Measurements from ENCODE around the gene OSM. TPM values are rescaled to one million over a fixed set of nuclear protein-coding genes. Genes with fewer than 3 reads are reported as not detected.

The OSM gene
- total RNA-seq, 1 donor from 2014 or later: not detected

DNA sequence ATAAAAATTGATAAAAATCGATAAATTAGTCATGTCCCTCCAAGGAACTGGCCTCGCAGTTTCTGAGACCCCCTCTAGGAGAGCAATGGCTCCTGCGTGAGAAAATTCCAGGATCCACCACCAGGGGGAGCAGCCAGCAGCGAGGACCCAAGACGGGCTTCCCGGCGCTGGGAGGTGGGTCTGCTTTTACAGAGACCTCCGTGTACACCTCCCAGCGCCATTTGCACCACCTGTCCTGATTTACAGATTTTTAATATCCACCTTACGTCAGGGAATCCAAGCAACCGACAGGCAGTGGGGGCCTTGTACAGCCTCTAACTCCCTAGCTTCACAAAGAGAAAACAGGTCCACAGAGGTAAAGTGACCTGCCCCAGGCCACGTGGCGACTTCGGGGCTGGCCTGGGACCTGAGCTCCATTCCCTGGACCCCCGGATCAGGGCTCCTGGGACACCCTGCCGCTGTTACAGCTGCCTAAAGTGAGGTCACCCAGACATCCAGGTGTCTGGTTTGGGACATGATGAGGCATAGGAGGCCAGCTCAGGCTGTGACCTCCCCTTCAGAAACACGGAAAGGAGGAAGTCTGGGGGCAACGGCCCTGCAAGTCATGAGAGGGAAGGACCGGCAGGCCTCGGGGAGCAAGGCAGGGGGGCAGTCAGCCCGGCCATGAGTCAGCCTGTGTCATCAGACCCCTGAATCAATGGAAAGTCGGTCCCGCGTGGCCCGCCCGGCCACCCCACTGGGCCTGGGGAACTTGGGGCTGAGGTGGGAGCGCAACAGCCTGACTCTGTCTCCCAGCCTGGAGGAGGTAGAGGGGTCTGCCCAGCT lies 3.5 kb downstream of the OSM start:
- peak; percentile 89 for DNase-seq

DNA sequence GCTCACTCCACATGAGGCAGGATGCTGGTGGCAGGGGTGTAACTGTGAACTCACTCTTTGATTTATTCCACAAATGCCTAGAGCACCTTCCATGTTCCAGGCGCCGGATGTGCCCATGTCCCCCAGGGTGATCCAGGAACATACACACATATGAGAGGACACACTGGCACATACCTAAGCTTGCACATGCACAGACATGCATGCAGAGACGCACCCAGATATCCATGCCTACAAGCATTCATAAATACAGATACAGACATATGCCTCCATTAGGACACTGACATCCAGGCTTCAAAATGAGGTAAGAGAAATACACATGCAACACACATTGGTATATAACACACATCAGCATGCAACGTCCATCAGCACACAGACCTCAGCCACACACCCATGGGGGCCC lies 4.5 kb downstream of the OSM start:
- DNase-seq: no peak

DNA sequence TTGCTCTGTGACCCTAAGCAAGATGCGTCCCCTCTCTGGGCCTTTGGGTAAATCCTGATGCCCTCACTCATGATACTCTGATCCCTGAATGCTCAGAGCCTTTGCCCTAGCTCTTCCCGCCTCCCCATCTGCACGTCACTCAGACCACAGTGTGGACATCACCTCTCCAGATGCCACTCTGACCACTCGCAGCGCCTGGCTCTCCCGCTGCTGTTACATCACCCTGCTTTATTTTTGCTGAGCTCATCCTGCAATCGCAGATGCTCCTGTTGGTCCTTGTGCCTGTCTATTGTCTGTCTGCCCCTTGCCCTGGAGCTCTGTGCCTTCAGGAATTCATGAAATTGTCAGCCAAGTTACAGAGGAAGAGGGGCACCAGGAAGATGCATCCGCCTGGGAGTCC lies 5.5 kb downstream of the OSM start:
- DNase-seq: no peak

DNA sequence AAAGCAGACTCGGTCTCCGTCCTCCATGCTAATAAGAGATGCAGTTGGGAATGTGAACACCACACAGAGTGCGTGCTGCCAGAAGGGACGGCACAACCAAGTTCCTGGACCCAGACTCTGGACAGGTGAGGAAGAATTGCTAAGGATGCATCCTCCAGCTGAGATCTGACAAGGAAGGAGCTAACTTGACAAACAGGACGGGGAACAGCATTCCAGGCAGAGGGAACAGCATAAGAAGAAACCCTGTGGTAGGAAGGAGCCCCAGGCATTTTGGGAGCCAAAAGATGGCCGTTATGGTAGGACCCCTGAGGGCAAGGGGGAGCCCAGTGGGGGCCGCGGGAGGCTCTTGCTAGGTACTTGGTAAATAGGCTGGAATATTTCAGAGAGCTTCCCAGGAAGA lies 6.0 kb downstream of the OSM start:
- DNase-seq: no peak

DNA sequence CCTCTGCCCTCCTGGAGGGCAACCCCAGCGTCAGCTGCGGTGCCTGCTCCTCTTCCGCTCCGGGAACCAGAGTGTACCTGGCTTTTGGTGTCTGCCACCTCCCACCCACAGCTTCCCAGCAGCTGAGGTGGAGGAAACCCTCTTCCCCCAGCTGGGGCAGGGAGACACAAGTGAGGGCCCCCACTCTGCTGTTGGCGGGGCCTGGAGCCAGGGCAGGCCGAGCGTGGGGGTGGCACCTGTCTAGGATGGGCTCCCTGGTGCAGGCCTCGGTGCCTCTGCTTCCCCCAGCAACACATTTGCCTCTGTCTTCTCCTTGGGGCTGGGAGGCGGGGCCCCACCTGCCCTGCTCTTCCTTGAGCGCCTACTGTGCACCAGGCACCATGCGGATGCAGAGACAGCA lies 6.4 kb downstream of the OSM start:
- DNase-seq: no peak

DNA sequence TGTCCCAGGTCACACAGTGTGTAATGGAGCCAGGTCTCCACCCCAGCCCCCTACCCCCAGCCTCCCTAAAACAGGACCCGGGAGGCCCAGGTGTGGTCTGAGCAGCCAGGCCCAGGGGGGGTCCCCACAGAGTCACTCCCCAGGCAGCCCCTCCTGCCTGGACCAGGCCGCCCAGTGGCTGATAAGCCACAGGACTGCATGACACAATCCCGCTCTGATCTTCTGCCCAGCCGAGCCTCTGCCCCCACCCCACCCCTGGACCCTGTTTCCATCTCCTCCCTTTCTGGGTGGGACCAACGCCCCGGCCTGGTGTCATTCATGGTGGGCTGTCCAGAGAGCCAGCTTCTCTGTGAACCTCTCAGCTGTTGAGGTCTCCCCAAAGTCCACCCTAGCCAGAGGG lies 12.3 kb downstream of the OSM start:
- no peak for DNase-seq

DNA sequence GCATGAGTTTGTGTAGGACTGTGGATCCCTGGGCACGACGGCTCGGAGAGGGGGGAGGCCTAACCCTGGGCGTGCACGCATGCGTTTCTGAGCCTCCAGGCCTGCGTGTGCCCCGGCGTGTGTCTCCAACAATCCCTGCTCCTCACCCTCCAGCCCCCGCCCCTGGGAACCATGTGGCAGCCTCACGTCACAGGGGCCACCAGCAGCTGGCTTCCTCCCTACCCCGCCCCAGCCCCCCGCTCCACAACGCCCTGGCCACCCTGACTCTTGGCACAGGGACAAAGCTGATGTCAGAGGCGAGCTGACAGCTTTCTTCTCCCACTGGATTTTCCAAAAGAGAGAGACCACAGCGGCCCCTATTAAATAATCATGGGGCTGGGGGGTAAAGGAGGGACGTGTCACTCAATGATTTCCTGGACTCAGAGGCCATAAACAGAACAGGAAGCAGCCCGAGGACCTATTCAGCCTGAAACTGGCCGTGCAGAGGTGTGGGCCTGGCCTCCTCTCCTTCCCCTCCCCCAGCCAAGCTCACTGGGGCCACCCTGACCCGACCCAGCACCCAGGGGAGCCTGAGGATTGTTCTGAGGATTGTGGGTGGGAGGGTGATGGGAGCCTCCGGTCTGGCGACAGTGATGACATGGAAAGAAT lies 13.3 kb downstream of the OSM start:
- peak; percentile 93 for DNase-seq

DNA sequence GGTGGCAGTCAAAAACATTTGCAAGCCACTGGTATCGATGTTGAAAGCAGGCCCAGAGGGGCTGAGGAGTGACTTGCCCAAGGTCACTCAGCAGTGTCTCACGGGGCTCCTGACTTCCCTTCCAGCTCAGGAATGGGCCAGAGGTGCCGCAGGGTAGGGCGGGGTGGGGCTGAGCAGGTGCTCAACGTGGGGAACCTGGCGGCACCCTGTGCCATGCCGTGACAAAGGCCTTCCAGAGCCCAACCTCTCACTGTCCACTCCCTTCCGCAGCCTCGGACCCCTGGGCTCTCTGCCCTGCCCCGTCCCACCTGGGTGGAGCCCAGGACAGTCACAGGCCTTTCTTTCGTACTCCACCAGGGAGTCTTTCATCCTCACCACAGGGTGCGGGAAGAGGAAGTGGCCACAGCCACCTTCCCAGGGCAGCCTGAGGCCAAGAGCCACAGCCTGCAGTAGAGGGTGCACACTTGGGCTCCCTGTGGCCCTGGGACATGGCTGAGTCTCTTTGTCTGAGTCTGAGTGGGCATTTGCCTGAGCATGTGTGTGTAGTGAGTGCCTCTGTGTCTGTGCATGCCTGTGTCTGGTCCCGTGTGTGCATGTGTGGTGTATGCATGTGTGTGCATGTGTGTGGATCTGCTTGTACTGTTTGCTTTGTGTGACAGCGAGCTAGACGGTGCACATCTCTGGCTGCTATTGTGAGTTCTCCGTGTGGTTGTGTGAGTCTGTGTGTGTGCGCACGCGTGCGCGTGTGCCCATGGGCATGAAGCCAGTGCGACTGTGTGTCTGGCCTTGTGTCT lies 14.0 kb downstream of the OSM start:
- DNase-seq: no peak

DNA sequence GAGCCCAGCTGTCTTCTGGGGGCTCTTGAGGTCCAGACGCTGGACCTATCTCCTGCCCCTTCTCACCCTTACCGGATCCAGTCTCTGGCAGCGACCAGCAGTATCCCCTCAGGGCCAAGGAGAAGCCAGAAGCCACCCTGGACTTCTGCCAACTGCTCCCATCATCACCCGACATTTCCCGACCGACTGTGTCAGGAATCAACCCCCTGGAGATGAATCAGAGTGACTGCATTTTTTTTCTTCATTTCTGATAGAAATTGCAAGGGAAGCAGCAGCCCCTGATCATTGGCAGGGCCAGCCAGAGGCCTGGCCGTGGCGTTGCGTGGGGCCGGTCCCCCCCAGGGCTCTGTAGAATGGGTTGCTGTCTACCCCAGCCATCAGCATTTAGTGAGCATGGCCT lies 14.9 kb downstream of the OSM start:
- no peak for DNase-seq

DNA sequence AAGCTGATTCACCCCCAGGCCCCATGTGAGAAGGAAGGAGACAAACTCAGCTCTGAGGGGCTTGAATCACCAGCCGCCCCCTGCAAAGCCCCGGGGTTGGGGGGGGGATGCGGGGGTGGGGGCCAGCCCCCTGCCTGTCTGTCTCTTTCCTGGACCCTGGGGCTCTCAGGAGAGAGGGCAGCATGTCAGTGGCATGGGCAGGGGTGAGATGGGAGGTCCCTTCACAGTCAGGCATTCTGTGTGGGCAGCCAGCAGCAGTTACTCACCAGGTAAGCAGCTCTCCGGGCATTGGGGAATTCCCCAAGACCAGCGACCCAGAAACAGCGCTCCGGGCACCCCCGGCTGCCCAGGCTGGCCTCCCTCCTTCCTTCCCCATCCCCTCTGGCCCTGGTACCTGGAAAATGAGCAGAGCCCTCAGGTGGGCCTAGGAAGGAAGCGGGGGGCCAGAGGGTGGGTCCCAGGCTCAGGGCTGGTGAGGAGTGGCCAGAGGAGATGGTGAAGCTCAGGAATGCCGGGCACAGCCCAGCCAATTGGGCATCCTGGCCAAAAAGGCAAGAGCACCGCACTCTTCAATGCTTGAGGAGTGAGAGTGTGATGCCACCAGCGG lies 15.9 kb downstream of the OSM start:
- no peak for DNase-seq

DNA sequence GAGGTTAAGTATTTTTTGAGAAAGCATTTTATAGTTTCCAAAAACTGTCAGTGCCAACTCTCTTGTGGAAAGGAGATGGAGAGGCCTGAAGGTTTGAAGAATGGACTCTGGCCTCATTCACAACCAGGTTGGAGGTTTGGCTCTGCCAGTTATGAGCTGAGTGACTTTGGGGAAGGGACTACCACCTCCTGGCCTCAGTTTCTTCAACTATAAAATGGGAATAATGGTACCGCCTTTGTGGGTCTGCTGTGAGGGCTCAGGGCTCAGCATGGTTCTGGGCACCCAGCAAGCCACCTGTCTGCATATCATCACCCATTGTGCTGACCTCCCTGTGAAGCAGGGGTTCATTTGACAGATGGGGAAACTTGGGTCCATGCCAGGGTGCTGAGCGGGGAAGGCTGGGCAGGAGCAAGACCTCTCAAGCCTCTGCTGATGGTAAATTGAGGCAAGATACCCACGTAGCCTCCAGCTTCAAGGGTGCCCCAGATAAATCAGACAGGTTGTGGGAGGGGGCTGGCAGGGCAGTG lies 16.5 kb downstream of the OSM start:
- no peak for DNase-seq

DNA sequence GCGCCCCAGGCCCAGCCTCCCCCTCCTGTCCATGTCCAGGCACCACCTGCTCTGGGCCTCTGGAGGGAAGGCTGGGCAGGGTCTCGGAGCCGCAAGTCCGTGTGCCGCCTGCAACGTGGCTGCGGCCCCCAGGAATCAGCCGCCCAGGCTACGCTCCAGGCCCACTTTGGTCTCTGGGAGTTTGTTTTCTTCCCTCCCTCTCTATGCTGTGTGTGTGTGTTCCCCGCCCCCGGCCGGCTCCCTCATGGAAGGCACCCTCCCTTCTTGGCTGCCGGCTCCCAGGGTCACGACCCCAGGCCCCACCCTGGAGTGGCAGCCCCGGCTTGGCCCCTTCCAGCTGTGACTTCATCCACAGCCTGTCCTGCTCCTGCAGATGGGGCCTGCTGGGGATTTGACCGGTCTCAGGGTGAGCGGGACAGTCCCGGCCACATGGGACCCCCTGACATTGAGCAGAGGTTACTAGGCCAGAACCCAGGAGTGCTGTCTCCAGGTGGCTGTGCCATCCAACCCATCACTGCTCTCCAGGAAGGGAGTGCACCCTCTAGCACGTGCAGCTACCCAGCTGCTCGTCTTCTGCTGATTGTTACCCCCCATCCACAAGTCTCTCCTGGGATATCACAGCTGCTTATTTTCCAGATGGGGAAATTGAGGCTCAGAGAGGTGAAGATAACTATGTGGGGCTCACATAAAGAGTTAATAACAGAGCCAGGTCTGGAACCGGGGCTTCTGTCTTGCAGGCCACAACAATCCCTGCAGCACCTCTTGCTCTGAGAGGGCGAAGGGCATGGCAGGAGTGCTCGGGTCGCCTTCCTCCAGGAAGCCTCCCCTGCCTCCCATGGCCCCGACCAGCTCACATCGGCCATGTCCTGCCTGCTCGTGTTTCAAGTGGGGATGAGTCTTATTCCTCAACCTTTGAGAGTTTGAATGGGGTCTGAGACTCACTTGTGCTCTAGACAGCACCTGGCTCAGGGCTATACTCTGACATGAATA lies 17.3 kb downstream of the OSM start:
- DNase-seq: no peak

DNA sequence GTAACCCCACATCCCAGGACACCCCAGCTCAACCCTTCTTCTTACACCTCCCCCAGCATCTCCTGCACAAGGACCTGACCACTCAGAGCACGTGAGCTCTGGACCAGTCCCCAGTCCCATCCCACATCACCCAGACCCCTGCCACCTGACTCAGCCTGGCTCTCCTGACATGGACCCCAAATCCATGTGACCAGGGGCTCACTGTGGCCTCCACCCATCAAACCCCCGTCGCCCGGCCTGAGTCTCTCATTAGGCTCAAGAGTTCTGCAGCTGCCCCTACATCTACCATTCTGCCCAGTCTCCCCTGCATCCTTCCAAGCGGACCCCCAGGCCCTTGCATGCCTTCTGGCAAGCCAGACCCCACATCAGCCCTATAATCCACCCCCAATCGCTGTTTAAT lies 18.2 kb downstream of the OSM start:
- DNase-seq: no peak

DNA sequence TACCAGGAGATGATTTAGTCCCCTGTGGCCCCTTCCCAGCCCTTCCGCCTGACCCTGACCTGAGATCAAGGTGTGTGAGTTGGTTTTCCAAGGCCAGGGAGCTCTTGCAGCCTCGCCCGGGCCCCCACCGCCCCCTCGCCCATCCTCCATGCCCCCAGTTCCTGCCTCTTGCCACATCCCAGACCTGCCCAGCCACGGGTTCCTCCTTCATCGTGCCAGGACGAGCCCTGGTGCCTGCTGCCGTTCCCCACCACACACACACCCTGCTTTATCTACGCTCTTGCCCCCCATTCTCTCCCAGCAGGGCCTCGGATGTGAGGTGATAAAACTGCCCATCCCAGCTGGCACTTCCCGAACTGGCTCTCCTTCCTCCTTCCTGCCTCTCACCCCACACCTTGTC lies 18.7 kb downstream of the OSM start:
- no peak for DNase-seq

DNA sequence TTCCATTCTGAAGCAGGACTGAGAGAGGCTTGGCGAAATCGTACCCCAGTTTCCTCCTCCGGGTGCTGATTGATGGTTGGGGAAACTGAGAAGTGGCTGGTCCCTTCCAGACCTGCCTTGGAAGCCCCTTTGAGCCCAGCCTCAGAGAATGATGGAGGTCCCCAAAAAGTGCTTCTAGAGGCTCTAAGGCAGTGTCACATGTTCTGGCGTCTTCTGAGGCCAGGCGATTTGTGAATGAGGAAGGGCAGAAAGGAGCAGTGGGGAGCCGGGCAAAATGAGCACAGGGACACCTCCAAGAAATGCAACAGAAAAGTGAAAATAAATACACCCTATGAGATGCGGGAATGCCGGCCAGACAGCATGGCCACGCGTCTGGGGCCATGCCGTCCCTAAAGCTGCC lies 19.1 kb downstream of the OSM start:
- no peak for DNase-seq

DNA sequence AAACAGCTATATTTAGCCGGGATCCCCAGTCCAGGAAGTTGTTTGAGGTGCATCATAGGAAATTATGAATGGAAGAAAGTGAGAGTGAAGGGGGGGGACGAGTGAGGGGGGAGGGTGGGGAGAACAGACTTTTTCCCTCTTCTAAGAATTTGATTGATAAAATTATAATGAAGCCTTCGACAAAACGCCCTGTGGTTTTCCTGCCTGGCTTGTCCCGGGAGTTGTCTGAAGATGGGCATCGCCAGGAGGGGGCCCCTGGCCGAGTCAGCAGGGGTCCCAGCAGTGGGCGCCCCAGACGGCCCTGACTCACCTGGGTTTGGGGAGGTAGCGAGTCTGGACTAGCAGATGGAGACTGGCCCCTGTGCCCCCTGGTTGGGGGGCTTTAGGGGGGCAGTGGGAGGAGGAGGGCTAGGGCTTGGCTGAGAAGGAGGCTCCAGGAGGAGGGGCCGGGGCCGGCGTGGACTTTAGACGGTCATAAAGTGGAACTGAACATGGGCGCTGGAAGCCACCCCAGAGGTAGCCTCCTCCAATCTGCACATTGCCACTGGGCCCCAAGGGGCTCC lies 19.8 kb downstream of the OSM start:
- DNase-seq: no peak

DNA sequence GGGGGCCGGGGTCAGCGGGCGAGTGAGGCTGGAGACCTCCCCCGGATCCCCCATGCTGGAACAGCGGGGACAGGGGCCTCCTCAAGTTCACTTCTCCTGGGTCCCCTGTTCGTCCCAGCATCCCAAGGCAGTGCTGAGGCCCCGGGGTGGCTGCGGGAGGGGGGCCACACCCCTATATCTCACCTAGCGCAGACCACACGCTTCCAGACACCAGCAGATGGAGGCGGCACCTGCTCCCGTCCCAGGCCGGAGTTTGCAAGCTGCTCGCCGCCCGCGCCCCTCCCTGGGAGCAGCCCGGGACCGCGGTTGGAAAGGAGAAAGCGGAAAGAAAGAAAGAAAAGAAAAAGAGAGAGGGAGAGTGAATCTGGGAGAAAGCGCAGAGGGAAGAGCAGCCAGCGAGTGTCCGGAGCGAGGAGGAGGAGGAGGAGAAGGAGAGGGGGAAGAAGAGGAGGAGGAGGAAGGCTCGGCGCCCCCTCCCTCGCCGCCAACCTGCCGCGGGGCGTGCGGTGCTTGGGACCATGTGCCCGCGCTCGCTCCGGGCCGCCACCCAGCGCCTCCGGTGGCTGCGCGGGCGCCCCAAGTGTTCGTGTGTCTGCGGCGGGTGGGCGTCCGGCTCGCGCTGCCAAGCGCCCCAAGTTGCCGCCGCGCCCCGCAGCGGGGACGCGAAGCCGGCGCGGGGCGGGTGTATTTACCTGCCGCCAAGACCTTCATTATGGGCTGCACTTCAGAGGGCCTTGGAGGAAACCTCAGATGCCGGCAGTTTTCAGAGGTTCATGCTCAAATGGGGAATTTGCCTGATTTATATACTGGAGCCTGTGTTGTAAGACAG lies 20.5 kb downstream of the OSM start, which contains the start of gene LIF:
LIF (minus strand) TSS at position 775 of the 829 bp plus-strand sequence; CDS start at position 711, 64 bp downstream.
- peak; percentile 49 for DNase-seq

DNA sequence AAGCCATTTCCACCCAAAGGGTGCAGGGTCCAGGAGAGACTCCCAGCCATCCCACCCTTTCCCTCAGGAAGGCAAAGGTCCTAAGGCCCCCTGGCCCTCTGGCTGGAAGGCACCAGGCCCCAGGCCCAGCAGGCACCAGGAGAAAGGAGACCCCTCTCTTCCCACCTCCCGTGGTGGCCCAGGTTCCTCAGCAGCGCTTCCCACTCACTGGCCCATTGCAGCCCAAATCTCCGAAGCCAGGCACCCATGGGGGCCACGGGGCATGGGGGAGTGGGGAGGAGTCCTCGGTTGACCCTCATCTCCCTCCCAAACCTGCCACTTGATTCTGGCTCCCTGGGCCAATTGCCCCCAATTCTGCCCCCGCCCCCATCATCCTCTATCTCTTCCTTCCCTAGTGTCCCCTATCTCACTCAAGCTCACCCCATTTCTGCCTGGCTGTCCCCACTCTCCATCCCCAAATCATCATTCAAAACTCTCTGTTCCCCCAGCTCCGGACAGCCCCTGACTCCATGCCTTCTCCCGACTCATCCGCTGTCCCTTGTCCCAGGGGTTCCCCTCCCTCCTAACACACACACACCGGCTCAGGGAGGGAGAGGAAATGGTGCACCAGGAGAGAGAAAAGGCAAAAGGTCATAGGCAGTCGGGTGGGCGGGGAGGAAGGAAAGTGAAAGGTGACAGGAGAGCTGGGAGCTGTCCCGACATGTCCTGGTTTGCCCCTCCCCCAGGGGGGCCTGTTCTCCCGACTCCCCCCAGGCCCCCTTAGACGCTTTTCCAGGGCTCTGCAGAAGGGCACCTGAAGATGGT lies 21.3 kb downstream of the OSM start:
- DNase-seq: no peak

DNA sequence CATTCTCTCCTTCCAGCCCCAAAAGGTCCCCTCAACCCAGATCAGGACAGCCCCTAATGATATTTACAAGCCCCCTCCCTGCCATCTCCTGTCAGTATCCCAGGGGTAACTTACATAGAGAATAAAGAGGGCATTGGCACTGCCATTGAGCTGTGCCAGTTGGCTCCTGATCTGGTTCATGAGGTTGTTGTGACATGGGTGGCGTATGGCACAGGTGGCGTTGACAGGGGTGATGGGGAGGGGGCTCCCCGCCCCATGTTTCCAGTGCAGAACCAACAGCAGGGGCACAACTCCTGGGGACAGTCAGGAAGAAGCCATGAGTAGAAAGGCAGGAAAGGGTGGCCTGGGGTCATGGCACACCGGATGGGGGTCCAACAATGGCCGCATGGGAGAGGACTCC lies 22.0 kb downstream of the OSM start:
- no peak for DNase-seq
